Kidney epithelial cell (primary cell): ENCODE measurements around the gene NPR3. TPM values are rescaled to one million over a fixed set of nuclear protein-coding genes. Genes with fewer than 3 reads are reported as not detected.

Experiments used
- DNase-seq: peaks from one replicate; pipeline ENCODE4 v3.0.0-alpha.2; 2010; ENCODE audit warnings: low read depth
- H3K27me3 ChIP-seq: 2 replicates; pipeline ENCODE4 v1.6.0; 2011; ENCODE audit warnings: low read length; ENCODE audit not compliant: control insufficient read depth, insufficient read depth
- H3K36me3 ChIP-seq: 2 replicates; pipeline ENCODE4 v1.5.1; 2011; ENCODE audit warnings: low read length; ENCODE audit not compliant: control insufficient read depth, insufficient read depth
- H3K4me3 ChIP-seq: 2 replicates; pipeline ENCODE4 v1.5.1; 2011; ENCODE audit warnings: low read depth, mild to moderate bottlenecking, control low read depth, low read length
- CTCF ChIP-seq: IDR thresholded peaks from 2 replicates; pipeline ENCODE4 v1.5.1; 2011; ENCODE audit warnings: mild to moderate bottlenecking, moderate library complexity, low read length, control low read depth, inconsistent platforms; ENCODE audit not compliant: insufficient read depth, poor library complexity, severe bottlenecking
- total RNA-seq: library from RNA; depleted of rRNA; stranded (reverse); fragments of >200 nt; gene quantifications from 2 replicates; pipeline ENCODE4 v1.2.3, GENCODE V29; 2015

NPR3 gene
- total RNA-seq, 1 donor from 2014 or later = 0.13 TPM

GRCh38 chr5:32760091-32760509 is 49.0 kb downstream of the NPR3 start:
- no peak for TF ChIP-seq CTCF
- H3K36me3 ChIP-seq = no peaks in the 10 kb centered on the region
- H3K4me3 ChIP-seq = no peak overlapping the region
- peak; percentile 5 for DNase-seq
- H3K27me3 ChIP-seq = no peaks in the 10 kb centered on the region

- no peak for TF ChIP-seq CTCF
Measured at GRCh38 chr5:32765266-32765665, 54.1 kb downstream of the NPR3 start.

DNA sequence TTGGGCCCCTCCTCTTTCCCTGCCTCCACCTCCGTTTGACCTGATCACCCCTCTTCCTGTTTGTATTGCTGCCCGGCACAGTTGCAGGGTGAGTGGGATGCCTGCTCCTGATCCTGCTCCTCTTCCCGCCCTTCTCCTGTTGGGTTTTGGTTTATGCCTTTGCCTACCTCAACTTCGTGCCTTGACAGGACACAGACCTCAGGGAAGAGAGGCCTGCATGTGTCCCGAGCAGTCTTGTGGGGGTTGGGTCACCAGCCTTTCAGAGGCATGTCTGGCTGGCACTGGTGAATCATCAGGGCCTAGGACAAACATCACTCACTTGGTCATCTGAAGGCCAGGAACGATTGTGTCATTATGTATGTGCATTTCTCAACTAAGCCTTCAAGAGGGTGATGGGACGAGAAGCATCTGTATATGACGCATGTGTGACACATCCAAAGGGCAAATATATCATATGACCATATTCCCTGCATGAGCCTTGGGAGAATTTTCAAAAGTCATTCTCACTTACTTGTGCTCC is 56.9 kb downstream of the NPR3 start:
- peak; percentile 18 for DNase-seq
- no peaks in the 10 kb centered on the region for H3K36me3 ChIP-seq
- no peaks in the 10 kb centered on the region for H3K27me3 ChIP-seq
- no peak for TF ChIP-seq CTCF
- H3K4me3 ChIP-seq = no peak overlapping the region

More at GRCh38 chr5:32765266-32765665, 54.1 kb downstream of the NPR3 start:
- H3K4me3 ChIP-seq = no peak overlapping the region
- no peaks in the 10 kb centered on the region for H3K36me3 ChIP-seq
- no peaks in the 10 kb centered on the region for H3K27me3 ChIP-seq
- no peak for DNase-seq

- no peak for DNase-seq
- no peaks in the 10 kb centered on the region for H3K27me3 ChIP-seq
- TF ChIP-seq CTCF = no peak
- H3K4me3 ChIP-seq = no peak overlapping the region
- no peaks in the 10 kb centered on the region for H3K36me3 ChIP-seq
Measured at GRCh38 chr5:32769711-32770110, 58.6 kb downstream of the NPR3 start.

GRCh38 chr5:32770444-32770843 is 59.3 kb downstream of the NPR3 start:
- H3K4me3 ChIP-seq = no peak overlapping the region
- no peak for TF ChIP-seq CTCF
- no peaks in the 10 kb centered on the region for H3K27me3 ChIP-seq
- no peak for DNase-seq
- no peaks in the 10 kb centered on the region for H3K36me3 ChIP-seq

DNA sequence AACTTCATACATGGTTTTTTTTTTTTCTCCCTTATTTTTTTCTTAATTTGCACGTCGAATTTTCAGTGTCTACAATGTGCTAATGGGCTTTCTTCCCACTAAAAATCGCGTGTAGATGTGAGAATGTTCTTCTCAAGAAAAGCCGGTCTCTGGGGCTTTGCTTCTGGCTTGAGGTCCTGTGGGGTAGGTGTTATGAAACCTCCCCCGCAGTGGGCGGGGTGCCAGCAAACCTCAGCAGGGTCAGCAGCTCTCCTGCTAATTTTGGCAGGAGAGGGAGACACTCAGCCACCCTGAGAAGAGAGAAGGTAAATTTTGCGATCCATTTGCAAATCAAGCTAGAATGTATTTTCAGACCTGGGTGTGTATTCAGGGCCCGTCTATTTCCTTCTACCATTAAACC is 59.9 kb downstream of the NPR3 start:
- no peaks in the 10 kb centered on the region for H3K36me3 ChIP-seq
- TF ChIP-seq CTCF = no peak
- H3K4me3 ChIP-seq = no peak overlapping the region
- H3K27me3 ChIP-seq = no peaks in the 10 kb centered on the region
- no peak for DNase-seq
